GM18909 (cell line): ENCODE results near the gene XXYLT1.
"Not testable (repeated sequence)": the region's sequence is repeated elsewhere in the genome, so short reads cannot be mapped to it uniquely, and the experiment has no call there.

Experiments used
- ATAC-seq: cut with Tn5 transposase; IDR thresholded peaks from one replicate; pipeline ENCODE4 v1.9.1; 2021; ENCODE audit warnings: mild to moderate bottlenecking; ENCODE audit not compliant: unreplicated experiment, poor library complexity

Gene XXYLT1

DNA sequence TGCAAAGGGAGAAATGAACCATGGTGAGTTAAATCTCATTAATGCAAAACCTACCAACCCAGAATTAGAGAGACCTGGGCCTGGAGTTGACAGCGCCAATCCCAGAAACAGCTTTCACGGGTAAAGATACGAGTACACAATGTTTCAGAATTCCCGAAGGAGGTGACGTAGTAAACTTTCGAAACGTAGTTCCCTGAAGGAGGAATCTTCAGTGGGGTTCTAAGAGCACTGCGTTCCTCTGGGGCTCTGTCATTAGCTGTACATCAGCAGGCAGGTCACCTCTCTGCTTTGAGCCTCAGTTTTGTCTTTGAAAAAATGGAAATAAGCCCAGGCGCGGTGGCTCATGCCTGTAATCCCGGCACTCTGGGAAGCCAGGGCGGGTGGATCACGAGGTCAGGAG lies 152.3 kb downstream of the XXYLT1 start:
- ATAC-seq, result no peak

DNA sequence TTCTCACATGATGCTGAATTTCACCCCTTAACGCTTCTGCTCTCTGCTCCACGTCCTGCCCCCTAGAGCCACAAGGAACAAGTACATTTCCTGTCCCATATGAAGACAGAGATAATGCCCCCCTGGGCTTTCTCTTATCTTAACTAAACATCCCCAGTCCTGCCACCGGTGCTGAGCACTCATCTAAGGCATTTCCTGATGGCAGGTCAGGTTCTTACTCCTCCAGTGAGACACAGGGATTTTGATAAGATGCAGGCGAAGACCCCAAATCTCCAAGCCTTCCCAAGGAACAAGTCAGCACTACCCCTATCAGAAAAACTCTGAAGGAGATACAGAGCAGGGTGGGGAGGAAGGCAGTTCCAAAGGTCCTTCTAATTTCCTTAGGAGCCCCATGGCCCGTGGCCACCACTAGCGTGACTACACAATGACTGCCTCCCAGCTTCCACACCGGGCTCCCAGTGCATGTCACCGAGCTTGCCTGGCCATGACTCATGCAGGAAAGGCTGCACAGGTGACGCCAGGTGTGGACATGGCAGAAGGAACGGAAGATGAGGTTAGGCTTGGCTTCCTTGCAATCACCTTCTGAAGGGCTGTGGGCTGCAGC lies 152.9 kb downstream of the XXYLT1 start:
- ATAC-seq, result no peak

DNA sequence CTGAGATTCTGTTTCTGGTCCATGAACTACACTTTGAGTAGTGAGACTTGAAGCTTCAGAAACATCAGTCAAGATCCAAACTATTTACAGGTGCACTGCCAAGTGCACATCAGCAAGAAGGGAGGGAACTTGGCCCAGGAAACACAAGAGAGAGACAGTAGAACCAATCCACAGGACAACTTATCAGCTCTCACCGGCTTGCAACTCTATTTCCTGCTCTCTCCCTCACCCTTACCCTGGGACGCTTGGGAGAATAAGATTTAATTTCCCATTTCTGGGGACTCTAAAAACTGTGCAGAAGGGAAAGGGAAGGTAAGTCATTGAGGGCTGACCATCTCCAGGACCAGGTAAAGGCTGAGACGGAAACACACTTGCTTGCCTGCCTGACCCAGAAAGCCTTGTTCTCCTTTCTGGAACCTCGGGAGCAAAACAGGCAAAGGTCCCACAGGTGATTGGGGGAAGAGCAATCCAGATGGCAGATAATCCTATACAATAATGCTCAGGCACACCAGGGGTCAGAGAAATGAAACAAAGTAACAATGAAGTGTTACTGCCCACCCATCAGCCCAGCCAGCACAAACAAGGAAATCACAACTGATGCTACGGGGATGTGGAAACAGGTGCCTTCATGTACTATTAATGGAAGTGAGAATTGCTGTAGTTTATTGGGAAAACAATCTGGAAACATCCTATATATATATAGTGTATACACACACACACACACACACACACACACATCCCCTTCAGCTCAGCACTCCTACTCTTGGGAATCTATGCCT lies 154.4 kb downstream of the XXYLT1 start:
- no peak for ATAC-seq

DNA sequence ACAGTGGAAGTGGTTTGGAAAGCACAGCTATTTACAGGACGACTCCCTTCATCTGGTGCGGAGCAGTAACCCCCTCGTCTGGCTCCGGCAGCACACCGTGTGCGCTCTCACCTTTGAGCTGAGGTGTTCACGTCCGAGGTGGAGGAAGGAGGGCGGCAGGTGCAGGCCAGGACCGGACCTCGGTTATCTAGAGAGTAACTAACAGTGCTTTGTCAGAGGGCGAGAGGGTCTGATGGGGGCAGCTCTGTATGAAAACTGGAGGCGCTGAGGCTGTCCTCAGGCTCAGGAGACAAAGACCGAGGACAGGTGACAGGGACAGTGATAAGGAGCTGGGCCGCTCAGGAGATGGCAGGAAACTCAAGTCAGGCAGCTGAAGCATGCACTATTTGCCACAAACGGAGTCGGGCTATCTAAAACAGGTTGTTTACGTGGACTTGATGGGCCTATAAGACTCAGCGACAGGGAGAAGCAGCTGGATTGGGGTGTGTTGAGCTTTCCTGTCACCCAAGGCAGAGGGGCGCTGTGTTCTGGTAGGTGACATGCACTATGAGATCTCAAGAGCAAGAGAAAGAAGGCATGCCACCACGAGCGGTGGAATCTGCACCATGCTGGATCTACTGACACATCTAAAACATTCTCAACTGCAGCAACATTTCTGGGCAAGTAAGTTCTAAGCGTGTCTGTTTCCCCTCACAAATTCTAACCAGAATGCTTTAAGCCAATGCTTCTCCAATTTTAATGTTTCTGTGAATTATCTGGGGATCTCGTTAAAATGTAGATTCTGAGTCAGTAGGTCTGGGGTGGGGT lies 155.2 kb downstream of the XXYLT1 start:
- ATAC-seq, result no peak

DNA sequence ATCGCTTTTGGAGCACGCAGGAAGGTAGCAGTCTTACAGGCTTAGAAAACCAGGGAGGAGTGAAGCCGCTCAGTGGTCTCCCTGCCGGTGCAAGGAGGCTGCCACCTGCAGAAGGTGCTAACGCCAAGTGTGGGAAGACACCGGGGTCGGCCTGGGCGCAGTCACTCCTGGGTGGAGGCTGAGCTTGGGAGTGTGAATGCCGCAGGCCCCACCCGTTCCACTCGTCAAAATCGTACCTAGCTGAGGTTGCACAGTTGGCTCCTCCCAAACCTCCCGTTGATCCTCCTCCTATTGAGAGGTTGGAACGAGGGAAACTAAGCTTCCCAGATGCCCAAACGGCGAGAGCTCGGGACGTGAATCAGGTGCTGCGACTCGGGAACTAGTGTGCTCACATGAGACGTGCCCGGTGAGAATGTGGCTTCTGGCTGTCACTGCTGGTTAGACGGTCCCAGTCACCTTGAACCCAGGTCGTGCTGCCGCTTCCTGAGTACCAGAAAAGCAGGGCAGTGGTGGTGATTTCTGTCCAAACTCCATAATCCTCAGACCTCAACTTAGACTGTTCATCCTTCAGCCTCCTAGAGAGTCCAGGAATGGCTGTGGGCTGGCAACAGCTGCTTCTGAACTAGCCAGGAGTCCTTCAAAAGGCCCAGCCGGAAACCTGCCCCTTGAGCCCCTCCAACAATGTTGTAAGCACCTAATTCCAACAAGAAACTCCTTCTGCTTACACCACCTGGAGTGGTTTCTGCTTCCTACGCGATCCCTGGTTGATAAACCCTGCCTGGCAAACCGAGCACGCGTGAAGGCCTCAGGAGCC lies 156.0 kb downstream of the XXYLT1 start:
- ATAC-seq, result no peak

DNA sequence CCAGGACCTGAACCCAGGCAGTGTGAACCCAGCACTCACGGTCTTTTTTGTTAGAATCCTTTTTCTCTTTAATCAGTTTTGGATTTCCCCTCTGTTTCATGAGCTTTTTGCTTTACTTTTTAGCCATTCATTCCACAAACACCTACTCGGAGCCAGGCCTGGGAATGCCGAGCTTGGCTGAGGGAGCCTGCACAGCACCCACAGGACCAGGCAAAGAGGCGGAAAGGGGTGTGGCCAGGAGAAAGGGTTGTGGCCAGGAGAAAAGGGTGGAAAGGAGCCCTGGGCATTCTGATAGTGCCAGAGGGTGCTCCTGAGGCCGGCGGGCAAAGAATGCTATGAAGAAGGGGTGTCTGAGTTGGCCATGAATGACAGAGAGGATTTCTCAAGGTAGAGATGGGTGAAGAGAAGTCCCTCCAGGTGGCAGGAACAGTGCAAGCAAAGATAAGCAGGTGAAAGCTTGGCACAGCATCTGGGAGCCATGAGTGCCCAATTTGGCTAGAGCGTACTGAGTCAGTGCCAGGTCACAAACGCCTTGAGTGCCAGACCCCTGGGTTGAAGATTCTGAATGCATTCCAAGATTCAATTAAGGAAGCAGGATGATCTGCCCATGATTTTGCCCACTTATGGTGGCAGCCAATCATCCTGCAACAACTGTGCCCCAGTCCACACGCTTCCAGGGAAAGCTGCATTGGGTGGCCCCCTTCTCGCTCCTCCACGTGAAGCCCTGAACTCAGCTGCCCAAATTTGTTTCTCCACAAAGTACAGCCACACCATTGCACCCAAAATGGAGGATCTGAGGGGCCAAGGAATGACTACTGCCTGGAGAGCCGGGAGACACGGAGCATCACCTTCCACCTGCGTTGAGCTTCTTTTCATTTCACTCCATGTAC lies 157.2 kb downstream of the XXYLT1 start:
- no peak for ATAC-seq

DNA sequence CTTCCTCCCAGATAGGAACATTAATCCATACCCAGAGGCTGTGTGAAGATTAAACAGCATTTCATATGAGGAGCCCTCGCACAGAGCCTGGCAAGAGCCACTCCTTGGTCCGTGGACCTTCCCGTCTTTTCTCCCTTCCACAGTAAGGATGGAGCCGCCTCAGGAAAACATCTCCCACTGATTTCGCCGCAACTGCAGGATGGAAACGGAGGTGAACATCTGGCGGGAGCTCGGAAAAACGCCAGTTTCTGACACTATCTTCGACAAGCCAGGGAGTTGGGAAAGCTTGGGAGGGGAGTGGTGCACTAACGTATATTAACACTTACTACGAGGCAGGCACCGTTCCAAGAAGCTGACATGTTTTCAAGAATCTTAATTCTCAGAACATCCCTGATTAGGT lies 157.9 kb downstream of the XXYLT1 start:
- ATAC-seq, result no peak

DNA sequence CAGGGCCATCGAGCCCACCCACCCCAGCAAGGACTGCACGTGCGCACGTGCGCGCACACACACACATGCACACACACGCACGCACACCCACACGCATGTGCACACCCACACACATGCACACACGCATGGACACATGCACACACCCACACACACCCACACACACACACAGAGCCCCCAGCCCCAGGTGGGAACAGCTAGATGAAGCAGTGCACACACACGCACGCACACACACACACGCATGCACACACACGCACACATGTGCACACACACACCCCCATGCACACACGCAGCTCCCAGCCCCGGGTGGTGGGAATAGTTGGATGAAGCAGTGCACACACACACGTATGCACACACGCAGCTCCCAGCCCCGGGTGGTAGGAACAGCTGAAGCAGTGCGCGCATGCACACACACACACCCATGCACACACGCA lies 158.6 kb downstream of the XXYLT1 start:
- no peak for ATAC-seq

DNA sequence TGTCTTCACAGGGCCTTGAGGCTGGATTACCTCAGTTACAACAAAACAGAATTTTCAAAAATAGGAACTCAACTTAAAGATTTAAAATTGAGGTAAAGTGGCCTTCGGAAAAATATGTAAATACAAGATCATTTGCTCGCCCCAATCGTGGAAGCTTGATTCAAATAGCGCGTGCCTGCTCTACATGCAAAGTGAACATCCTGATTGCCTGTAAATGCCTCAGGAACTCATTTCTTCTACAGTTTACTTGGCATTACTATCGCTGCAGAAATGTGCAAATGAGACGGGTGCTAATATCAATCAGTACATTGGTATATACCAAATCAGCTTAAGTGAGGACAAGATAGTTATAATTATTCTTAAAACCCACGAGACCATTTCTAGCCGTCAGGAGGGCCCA lies 159.2 kb downstream of the XXYLT1 start:
- ATAC-seq, result no peak

DNA sequence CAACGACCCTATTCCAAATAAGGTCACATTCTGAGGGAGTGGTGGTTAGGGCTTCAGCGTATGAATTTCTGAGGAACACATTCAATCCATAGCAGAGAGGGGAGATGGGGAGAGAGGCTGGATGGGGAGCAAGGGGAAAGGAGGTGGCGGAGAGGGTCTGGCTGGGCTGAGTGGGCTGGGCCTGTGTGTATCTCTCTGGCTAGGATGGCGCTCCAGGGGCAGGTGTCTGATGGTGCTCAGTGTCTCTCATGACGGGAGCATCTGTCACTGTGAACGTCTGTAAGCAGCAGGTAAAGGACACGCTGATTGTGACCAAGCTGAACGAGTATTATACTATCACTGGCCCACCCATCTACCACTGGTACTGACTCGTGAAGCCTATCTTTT lies 159.6 kb downstream of the XXYLT1 start:
- no peak for ATAC-seq

DNA sequence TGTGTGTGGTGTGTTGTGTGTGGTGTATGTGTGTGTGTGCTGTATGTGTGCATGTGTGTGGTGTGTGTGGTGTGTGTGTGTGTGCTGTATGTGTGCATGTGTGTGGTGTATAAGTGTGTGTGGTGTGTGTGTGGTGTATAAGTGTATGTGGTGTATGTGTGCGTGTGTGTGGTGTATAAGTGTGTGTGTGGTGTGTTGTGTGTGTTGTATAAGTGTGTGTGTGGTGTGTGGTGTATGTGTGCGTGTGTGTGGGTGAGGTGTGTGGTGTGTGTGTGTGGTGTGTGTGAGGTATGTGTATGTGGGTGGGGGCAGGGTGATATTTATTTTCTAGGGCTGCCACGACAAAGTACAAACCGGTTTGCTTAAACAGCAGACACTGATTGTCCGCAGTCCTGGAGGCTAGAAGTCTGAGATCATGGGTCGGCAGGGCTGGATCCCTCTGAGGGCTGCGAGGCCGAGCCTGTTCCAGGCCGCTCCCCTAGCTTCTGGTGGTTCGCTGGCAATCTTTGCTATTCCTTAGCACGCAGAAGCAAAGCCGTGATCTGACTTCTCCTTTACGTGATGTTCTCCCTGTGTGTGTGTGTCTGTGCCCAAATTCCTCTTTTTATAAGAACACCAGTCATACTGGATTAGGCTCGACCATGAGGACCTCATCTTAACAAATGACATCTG lies 160.2 kb downstream of the XXYLT1 start:
- no peak for ATAC-seq

DNA sequence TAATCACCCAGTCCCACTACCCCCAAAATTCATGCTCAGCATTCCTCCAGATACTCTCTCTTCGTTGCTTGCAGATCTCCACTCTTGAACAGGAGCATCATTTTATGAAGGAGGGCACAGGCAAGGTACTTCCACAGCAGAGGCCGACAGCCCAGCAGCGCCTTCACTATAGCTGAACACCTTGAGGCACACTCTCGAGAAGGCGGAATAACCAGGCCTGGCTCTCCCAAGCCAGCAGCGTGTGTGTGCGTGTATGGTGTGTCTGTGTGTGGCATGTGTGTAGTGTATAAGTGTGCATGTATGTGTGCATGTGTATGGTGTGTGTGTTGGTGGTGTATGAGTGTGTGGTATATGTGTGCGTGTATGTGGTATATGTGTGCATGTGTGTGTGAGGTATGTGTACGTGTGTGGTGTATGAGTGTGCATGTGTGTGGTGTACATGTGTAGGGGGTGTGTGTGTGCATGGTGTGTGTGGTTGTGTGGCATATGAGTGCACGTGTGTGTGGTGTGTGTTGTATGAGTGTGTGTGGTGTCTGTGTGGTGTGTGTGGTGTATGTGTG lies 161.8 kb downstream of the XXYLT1 start:
- no peak for ATAC-seq

DNA sequence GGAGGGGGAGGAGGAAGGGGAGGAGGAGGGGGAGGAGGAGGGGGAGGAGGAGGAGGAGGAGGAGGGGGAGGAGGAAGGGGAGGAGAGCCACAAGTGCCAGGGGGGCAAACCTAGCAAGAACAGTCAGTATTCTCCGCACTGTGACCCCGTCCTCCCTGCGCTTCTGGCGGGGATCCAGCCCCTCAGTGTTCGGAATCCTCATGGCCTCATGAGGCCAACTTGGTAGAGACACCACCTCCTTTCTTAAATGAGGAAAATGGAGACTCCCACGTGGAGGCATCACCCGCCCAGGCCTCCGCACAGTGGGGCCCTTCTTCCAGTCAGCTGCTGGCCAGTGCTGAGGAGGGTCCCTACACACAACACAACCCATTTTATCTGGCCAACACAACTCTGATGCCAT lies 163.4 kb downstream of the XXYLT1 start:
- ATAC-seq, result no peak

DNA sequence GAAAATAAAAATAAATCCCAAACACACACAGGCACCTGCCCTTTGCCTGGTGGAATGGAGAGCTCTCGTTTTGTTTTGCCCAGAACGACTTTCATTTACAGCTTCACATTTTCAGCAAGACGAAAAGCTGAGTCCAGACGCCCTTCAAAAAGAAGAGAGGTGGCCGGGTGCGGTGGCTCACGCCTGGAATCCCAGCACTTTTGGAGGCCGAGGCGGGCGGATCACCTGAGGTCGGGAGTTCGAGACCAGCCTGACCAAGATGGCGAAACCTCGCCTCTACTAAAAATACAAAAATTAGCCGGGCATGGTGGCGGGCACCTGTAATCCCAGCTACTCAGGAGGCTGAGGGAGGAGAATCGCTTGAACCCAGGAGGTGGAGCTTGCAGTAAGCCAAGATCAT lies 163.9 kb downstream of the XXYLT1 start:
- not testable (repeated sequence) for ATAC-seq

DNA sequence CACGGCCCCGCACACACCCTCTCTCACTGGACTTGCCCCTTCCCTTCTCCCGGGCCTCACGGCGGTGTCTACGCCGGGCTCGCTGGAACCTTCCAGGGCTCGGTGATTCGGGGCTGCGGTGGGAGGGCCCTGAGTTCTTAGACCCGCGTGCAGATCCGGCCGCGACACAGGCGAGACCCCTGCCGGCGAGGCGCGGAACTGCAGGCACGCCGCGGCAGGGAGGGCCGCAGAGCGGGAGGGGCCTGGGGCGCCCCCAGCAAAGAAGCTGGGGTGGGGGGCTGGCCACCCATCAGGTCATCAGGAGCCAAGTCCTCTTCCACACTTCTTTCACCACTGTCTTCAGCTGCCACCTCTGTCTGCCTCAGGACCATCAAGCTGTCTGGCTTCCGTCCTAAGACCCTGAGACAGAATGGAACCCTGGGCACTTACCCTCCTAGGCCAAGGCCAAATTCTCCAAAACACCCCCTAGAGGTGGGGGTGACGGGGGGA lies 164.5 kb downstream of the XXYLT1 start:
- no peak for ATAC-seq

DNA sequence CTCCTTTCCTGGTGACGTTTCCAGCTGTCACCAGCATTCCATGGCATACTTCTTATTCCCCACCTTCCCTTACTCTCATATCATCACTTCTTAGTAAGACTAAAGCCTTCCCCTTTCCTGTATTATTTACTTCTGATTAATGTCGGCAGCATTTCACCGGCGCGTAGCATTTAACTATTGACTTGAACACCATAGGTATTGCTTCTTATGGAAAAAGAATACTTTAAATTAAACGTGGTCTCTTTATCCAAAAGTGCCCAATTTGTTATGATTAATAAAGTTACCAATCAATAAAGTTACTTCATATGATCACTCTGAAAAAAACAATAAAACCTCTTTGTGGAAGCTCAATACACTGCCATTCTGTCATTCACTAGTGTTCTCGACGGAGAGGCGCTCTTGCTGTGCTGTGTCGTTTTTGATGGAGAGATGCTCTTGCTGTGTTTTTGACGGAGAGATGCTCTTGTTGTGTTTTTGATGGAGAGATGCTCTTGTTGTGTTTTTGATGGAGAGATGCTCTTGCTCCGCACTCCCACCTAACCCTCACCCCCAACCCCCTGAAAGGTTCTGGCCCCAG lies 165.0 kb downstream of the XXYLT1 start:
- ATAC-seq, result no peak

DNA sequence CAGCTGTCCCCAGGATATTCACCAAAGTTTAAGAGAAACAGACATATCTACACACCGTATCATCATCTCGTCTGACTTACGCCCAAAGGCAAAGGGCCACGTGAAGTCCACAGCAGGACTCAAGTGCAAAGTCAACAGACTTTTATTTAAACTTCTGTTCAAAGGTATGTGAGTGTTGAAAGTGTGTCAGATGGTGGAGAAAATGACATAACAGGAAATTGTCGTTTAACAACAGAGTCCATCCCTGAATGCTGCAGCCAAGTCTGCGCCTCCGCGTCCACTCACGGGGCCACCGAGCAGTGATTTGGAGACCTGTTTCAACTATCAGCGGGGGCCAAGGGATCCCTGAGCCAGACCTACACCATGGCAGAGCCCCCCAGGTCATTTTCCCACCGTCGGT lies 165.6 kb downstream of the XXYLT1 start:
- ATAC-seq, result no peak

DNA sequence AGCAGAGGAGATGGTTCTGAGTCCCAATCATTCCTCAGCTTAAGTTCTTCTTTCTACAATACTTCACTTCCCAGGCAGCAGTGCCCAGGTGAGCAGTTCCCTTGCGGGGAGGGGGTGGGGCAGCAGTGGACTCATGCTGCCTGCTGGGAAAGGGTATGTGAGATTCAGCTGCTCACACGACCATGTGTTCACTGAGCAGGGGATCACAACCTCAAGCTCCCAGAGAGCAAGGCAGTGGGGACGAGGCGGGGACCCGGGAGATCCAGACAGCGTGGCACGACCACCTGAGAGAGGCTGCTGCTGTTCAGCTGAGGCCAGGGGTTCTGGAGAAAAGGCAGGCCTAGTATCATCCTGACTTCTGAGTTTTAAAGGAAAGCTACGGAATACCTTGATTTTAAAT lies 166.6 kb downstream of the XXYLT1 start:
- no peak for ATAC-seq
